B cell (primary cell): ENCODE data around the gene LARGE1. TPM values are rescaled to one million over a fixed set of nuclear protein-coding genes. Genes with fewer than 3 reads are reported as not detected.

Experiments used
- ATAC-seq: fragments of 200-7000 bp; cut with Tn5 transposase; one replicate; pipeline ENCODE4 v1.10.0; 2021; ENCODE audit warnings: low read depth, mild to moderate bottlenecking, moderate number of reproducible peaks, moderate library complexity
- CTCF ChIA-PET: fragments of 350-600 bp; sonication (Branson Sonifier 250); formaldehyde crosslinking; loops from one replicate; lab custom pipeline; 2021; ENCODE audit warnings: antibody characterized with exemption, inconsistent platforms; lab: Charles Lee
- POLR2A ChIA-PET: fragments of 350-600 bp; sonication (Branson Sonifier 250); formaldehyde crosslinking; loops from one replicate; lab custom pipeline; 2021; ENCODE audit warnings: antibody characterized with exemption; lab: Charles Lee
- DNase-seq: peaks from one replicate; pipeline ENCODE4 v3.0.0; 2013
- H2AFZ ChIP-seq: 2 replicates; pipeline ENCODE4 v1.6.1; 2012; ENCODE audit warnings: mild to moderate bottlenecking, low read depth, low read length; ENCODE audit not compliant: insufficient read depth, poor library complexity, severe bottlenecking
- H3K27ac ChIP-seq, 2 donors: 1 replicate in 1 of 2; 2 replicates in 1 of 2; pipeline ENCODE4 v1.5.1; 2012 to 2013; ENCODE audit warnings: low read length in 2 of 2, mild to moderate bottlenecking in 2 of 2, moderate library complexity in 1 of 2
- H3K27me3 ChIP-seq, 4 experiments: fragments of 200-600 bp in 1 of 4; sonication (generic) in 1 of 4; replicated peaks in 1 of 4; 1 replicate in 2 of 4; 2 replicates in 2 of 4; pipeline versions ENCODE4 v1.6.1 to v1.7.0; 2013 to 2016; ENCODE audit warnings: low read length in 3 of 4, mild to moderate bottlenecking in 2 of 4, mixed read lengths in 1 of 4, moderate library complexity in 1 of 4; ENCODE audit not compliant: insufficient read depth in 4 of 4, control insufficient read depth in 3 of 4; ENCODE audit errors: control extremely low read depth in 1 of 4
- H3K36me3 ChIP-seq, 2 experiments: replicated peaks in 1 of 2; 1 replicate in 1 of 2; 2 replicates in 1 of 2; pipeline versions ENCODE4 v1.6.1 to v1.7.1; 2013; ENCODE audit warnings: low read length in 1 of 2; ENCODE audit not compliant: insufficient read depth in 2 of 2, control insufficient read depth in 1 of 2; ENCODE audit errors: control extremely low read depth in 1 of 2, extremely low read depth in 1 of 2
- H3K4me1 ChIP-seq, 2 donors: fragments of 200-600 bp in 1 of 2; sonication (generic) in 1 of 2; 1 replicate in 1 of 2; 2 replicates in 1 of 2; pipeline versions ENCODE4 v1.5.1 to v1.6.1; 2013 to 2017; ENCODE audit warnings: low read length in 2 of 2; ENCODE audit not compliant: control insufficient read depth in 2 of 2, insufficient read depth in 2 of 2
- H3K4me2 ChIP-seq: replicated peaks from 2 replicates; pipeline ENCODE3; 2012; ENCODE audit warnings: mild to moderate bottlenecking, low read depth, low read length; ENCODE audit not compliant: poor library complexity, severe bottlenecking
- H3K4me3 ChIP-seq, 5 experiments: fragments of 200-600 bp in 1 of 5; sonication (generic) in 1 of 5; 1 replicate in 3 of 5; 2 replicates in 2 of 5; pipeline versions ENCODE4 v1.5.1 to v1.7.0; 2011 to 2016; ENCODE audit warnings: low read length in 4 of 5, mild to moderate bottlenecking in 4 of 5, low read depth in 2 of 5, control low read depth in 1 of 5, moderate library complexity in 1 of 5; ENCODE audit not compliant: insufficient read depth in 1 of 5; ENCODE audit errors: control extremely low read depth in 1 of 5, extremely low read depth in 1 of 5
- H3K79me2 ChIP-seq: fragments of 200-600 bp; sonication (generic); one replicate; pipeline ENCODE4 v1.6.0; 2016; ENCODE audit warnings: low read length; ENCODE audit not compliant: control insufficient read depth, insufficient read depth
- H3K9ac ChIP-seq: fragments of 200-600 bp; sonication (generic); 2 replicates; pipeline ENCODE4 v1.6.1; 2017; ENCODE audit warnings: mild to moderate bottlenecking, low read length, moderate library complexity
- H3K9me3 ChIP-seq, 3 donors: one replicate each; pipeline versions ENCODE4 v1.6.1 to v1.7.1; 2013; ENCODE audit warnings: low read length in 2 of 3; ENCODE audit not compliant: control insufficient read depth in 2 of 3, insufficient read depth in 1 of 3; ENCODE audit errors: control extremely low read depth in 1 of 3
- H4K20me1 ChIP-seq: 2 replicates; pipeline ENCODE4 v1.6.0; 2012; ENCODE audit warnings: mild to moderate bottlenecking, low read length; ENCODE audit not compliant: insufficient read depth, control insufficient read depth, poor library complexity, severe bottlenecking
- H3K27ac Mint-ChIP-seq: one replicate; pipeline ENCODE4 v1.8.0; 2021; ENCODE audit warnings: mixed read lengths
- H3K27me3 Mint-ChIP-seq: one replicate; pipeline ENCODE4 v1.8.0; 2021; ENCODE audit warnings: mixed read lengths
- H3K4me1 Mint-ChIP-seq: one replicate; pipeline ENCODE4 v1.8.0; 2021; ENCODE audit warnings: mixed read lengths
- H3K4me3 Mint-ChIP-seq: one replicate; pipeline ENCODE4 v1.8.0; 2021; ENCODE audit warnings: mixed read lengths
- H3K9me3 Mint-ChIP-seq: one replicate; pipeline ENCODE4 v1.8.0; 2022; ENCODE audit warnings: mixed read lengths; ENCODE audit not compliant: insufficient read depth
- EZH2 ChIP-seq: IDR thresholded peaks from 2 replicates; pipeline ENCODE4 v1.6.1; 2012; ENCODE audit warnings: borderline replicate concordance, low read depth, mild to moderate bottlenecking, moderate library complexity, low read length; ENCODE audit not compliant: insufficient read depth, poor library complexity, severe bottlenecking
- WGBS: methylation state at CpG from one replicate; pipeline ENCODE4 v1.1.5; 2013; ENCODE audit warnings: missing lambda C conversion rate; ENCODE audit not compliant: insufficient coverage; 5-methylcytosine and 5-hydroxymethylcytosine counted together
- intact Hi-C: fragments of 100-400 bp; cut with micrococcal nuclease; formaldehyde crosslinking; loops from one replicate; pipeline ENCODE4 v1.10.0; 2022
- polyA plus RNA-seq: library from polyadenylated mRNA; depleted of rRNA; stranded (reverse); fragments of >200 nt; gene quantifications from 2 replicates; pipeline ENCODE4 v1.2.3, GENCODE V29; 2012
- total RNA-seq, 2 donors: library from RNA; stranded (reverse); fragments of 120-200 nt in 1 of 2; gene quantifications; 1 replicate in 1 of 2; 2 replicates in 1 of 2; pipeline versions ENCODE4 v1.2.3 to v1.2.4, GENCODE V29; 2013 to 2022
- TF ChIP-seq, protein P1 (sequence below): fragments of 200-600 bp; IDR thresholded peaks from one replicate; pipeline ENCODE4 v1.8.0; 2022; ENCODE audit warnings: antibody characterized with exemption, mild to moderate bottlenecking

Gene LARGE1
- total and polyA plus RNA-seq, 2 donors (not counting 1 experiment from before 2014, with no cell fraction given) = 20.7 to 82.0 TPM

DNA sequence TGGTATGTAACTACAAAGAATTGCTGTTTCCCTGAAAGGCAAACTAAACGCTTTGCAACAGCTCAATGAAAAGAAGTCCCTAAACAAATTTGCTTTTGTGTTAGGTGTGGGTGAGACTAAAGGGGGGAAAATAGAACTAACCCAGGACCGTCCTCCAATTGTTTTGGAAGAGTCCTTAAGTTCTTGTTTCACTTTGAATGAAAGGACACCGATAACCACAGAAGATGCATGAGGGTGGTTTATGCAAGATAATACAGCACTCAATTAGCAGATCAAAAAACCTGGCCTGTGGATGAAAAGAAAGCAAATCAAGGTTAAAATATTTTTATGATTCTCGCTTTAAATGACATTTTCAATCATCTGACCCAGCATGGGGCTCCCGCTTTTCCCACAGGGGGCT, 557.6 kb downstream of the LARGE1 start:
- no peaks in the 10 kb centered on the region for H3K9me3 ChIP-seq
- no peak overlapping the region for H3K27ac Mint-ChIP-seq

DNA sequence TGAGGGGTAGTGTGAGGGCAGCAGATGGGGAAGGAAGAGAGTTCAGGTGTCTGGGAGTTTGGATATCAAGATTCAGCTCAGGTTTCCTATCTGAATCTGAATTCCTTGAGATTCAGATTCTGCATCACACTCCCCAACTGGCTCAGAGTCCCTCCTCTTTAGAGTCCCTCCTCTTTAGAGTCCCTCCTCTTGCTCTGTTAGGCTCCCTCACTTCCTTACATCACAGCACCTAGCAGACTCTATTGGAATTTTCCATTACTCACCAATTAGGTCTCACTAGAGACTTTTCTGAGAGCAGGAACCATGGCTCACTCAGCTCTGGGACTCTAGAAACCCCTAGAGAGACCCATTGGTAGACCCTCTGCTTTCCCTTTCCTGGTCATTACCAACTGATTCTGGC, 558.7 kb downstream of the LARGE1 start:
- Histone ChIP-seq H4K20me1 (no peaks in the 10 kb centered on the region), H3K79me2 (no peaks in the 10 kb centered on the region), H3K27me3 (no peaks in the 10 kb centered on the region), H2AFZ (no peak overlapping the region), H3K4me2 (no peak overlapping the region), H3K9ac (no peak overlapping the region), H3K4me1 (peaks cover 0 to 7% of the 10 kb centered on the region in 2 donors), H3K27ac (no peak overlapping the region), H3K9me3 (no peaks in the 10 kb centered on the region), H3K36me3 (no peaks in the 10 kb centered on the region), H3K4me3 (no peak overlapping the region)
- no peak for TF ChIP-seq EZH2
- no peaks in the 10 kb centered on the region for H3K9me3 Mint-ChIP-seq
- no peaks in the 10 kb centered on the region for H3K27me3 Mint-ChIP-seq
- no peak for DNase-seq
- ChIA-PET POLR2A (no interaction called here), CTCF (no interaction called here)
- H3K4me3 Mint-ChIP-seq = no peak overlapping the region
- intact Hi-C loops = no loop called here
- peaks cover 17% of the 10 kb centered on the region for H3K4me1 Mint-ChIP-seq
- no peak for ATAC-seq
- no peak overlapping the region for H3K27ac Mint-ChIP-seq

More for the DNA sequence above, 557.6 kb downstream of the LARGE1 start:
- ChIA-PET POLR2A (no interaction called here), CTCF (no interaction called here)
- Mint-ChIP-seq H3K4me3 (no peak overlapping the region), H3K9me3 (no peaks in the 10 kb centered on the region), H3K27me3 (no peaks in the 10 kb centered on the region), H3K4me1 (peaks cover 17% of the 10 kb centered on the region)
- Histone ChIP-seq H3K27ac (no peak overlapping the region), H3K36me3 (no peaks in the 10 kb centered on the region), H4K20me1 (no peaks in the 10 kb centered on the region), H2AFZ (no peak overlapping the region), H3K79me2 (no peaks in the 10 kb centered on the region), H3K9ac (no peak overlapping the region), H3K4me2 (no peak overlapping the region), H3K4me1 (peaks cover 0 to 7% of the 10 kb centered on the region in 2 donors), H3K27me3 (no peaks in the 10 kb centered on the region), H3K4me3 (no peak overlapping the region)
- no peak for DNase-seq
- no peak for ATAC-seq
- TF ChIP-seq EZH2 = no peak
- TF ChIP-seq, protein P1, sequence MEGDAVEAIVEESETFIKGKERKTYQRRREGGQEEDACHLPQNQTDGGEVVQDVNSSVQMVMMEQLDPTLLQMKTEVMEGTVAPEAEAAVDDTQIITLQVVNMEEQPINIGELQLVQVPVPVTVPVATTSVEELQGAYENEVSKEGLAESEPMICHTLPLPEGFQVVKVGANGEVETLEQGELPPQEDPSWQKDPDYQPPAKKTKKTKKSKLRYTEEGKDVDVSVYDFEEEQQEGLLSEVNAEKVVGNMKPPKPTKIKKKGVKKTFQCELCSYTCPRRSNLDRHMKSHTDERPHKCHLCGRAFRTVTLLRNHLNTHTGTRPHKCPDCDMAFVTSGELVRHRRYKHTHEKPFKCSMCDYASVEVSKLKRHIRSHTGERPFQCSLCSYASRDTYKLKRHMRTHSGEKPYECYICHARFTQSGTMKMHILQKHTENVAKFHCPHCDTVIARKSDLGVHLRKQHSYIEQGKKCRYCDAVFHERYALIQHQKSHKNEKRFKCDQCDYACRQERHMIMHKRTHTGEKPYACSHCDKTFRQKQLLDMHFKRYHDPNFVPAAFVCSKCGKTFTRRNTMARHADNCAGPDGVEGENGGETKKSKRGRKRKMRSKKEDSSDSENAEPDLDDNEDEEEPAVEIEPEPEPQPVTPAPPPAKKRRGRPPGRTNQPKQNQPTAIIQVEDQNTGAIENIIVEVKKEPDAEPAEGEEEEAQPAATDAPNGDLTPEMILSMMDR = no peak
- intact Hi-C loops = no loop called here
- WGBS = 100% methylated on average over 2 of the region's 5 CpGs
